Loucy (cell line): ENCODE measurements around the gene GPR35.

Experiments used
- CTCF ChIP-seq: fragments of 200-600 bp; sonication (generic); conservative IDR thresholded peaks from 2 replicates; pipeline ENCODE4 v1.5.1; 2014; ENCODE audit warnings: mild to moderate bottlenecking, antibody characterized with exemption, low read length
- EZH2phosphoT487 ChIP-seq: fragments of 200-600 bp; IDR thresholded peaks from 2 replicates; pipeline ENCODE4 v1.6.1; 2018; ENCODE audit warnings: antibody characterized with exemption, mild to moderate bottlenecking, moderate library complexity, borderline replicate concordance

GRCh38 chr2:240662681-240663080, 37.4 kb downstream of the GPR35 start:
- TF ChIP-seq EZH2phosphoT487 (no peak), CTCF (no peak)
